HCT116 (cell line): ENCODE results near the gene ZEB2. TPM values are rescaled to one million over a fixed set of nuclear protein-coding genes. Genes with fewer than 3 reads are reported as not detected.

Source experiments
- ATAC-seq: fragments of 200-7000 bp; cut with Tn5 transposase; 2 replicates; pipeline ENCODE4 v1.9.1; 2020; ENCODE audit warnings: mild to moderate bottlenecking, moderate library complexity
- BruUV-seq: library from RNA; stranded (reverse); fragments of 400-500 nt; replicated peaks from 2 replicates; lab custom pipeline; 2021; lab: Mats Ljungman, UMichigan
- CTCF ChIA-PET: fragments of 300-600 bp; sonication (Branson Sonifier 250); formaldehyde crosslinking; loops from one replicate; lab custom pipeline; 2021; ENCODE audit warnings: antibody characterized with exemption; lab: Charles Lee
- POLR2A ChIA-PET: fragments of 300-600, 350-600 bp; sonication (Branson Sonifier 250); formaldehyde crosslinking; loops from one replicate; lab custom pipeline; 2021; ENCODE audit warnings: antibody characterized with exemption; lab: Charles Lee
- RAD21 ChIA-PET, 2 experiments: fragments of 300-600 bp; sonication (Branson Sonifier 250); formaldehyde crosslinking; loops; one replicate each; lab custom pipeline; 2023; ENCODE audit warnings: low total read pairs in 2 of 2; ENCODE audit not compliant: uncharacterized antibody in 2 of 2, unreplicated experiment in 2 of 2, low non-redundant PET in 1 of 2; lab: Charles Lee
- DNase-seq: peaks from one replicate; pipeline ENCODE4 v3.0.0-alpha.2; 2010; ENCODE audit warnings: low read depth, low spot score
- H2AFZ ChIP-seq: fragments of 200-600 bp; shearing (Covaris generic), sonication (generic); 2 replicates; pipeline ENCODE4 v1.6.1; 2017; ENCODE audit warnings: low read depth, mixed run types, mixed read lengths, antibody characterized with exemption, low read length; ENCODE audit not compliant: poor library complexity, severe bottlenecking
- H3K27ac ChIP-seq: 2 replicates; pipeline ENCODE4 v1.5.1; 2012; ENCODE audit warnings: low read depth, low read length
- H3K27me3 ChIP-seq: fragments of 200-600 bp; sonication (generic); 2 replicates; pipeline ENCODE4 v1.6.1; 2016; ENCODE audit warnings: mixed run types, low read length, mixed read lengths; ENCODE audit not compliant: insufficient read depth
- H3K36me3 ChIP-seq, 2 experiments: fragments of 200-500 bp in 1 of 2; fragments of 200-600 bp in 1 of 2; sonication (Bioruptor generic) in 1 of 2; sonication (generic) in 1 of 2; 2 replicates each; pipeline versions ENCODE4 v1.5.1 to v1.6.1; 2014 to 2016; ENCODE audit warnings: low read length in 2 of 2, inconsistent platforms in 1 of 2, mixed read lengths in 1 of 2, mixed run types in 1 of 2; ENCODE audit not compliant: insufficient read depth in 2 of 2, control insufficient read depth in 1 of 2
- H3K4me1 ChIP-seq, 2 experiments: fragments of 200-600 bp in 1 of 2; sonication (generic) in 1 of 2; 2 replicates each; pipeline versions ENCODE4 v1.5.1 to v1.6.1; 2012 to 2017; ENCODE audit warnings: low read length in 2 of 2, inconsistent platforms in 1 of 2, mild to moderate bottlenecking in 1 of 2, mixed read lengths in 1 of 2, mixed run types in 1 of 2, moderate library complexity in 1 of 2; ENCODE audit not compliant: insufficient read depth in 2 of 2, control insufficient read depth in 1 of 2
- H3K4me2 ChIP-seq: fragments of 200-600 bp; sonication (generic); 2 replicates; pipeline ENCODE4 v1.6.1; 2017; ENCODE audit warnings: mixed run types, low read length, mixed read lengths
- H3K4me3 ChIP-seq, 2 experiments: fragments of 200-600 bp in 1 of 2; sonication (generic) in 1 of 2; replicated peaks in 1 of 2; 2 replicates each; pipeline ENCODE4 v1.5.1; 2011 to 2016; ENCODE audit warnings: low read length in 2 of 2, control low read depth in 1 of 2, low read depth in 1 of 2, mild to moderate bottlenecking in 1 of 2, mixed read lengths in 1 of 2, mixed run types in 1 of 2
- H3K79me2 ChIP-seq: fragments of 200-600 bp; sonication (generic); 2 replicates; pipeline ENCODE4 v1.6.1; 2017; ENCODE audit warnings: mild to moderate bottlenecking, mixed run types, low read length, moderate library complexity, mixed read lengths; ENCODE audit not compliant: insufficient read depth
- H3K9ac ChIP-seq: fragments of 200-600 bp; sonication (generic); 2 replicates; pipeline ENCODE4 v1.6.1; 2016; ENCODE audit warnings: low read length, mixed read lengths
- H3K9me2 ChIP-seq: fragments of 200-600 bp; sonication (generic), shearing (Covaris generic); 2 replicates; pipeline ENCODE4 v1.6.1; 2017; ENCODE audit warnings: mixed run types, mild to moderate bottlenecking, moderate library complexity; ENCODE audit not compliant: insufficient read depth
- H3K9me3 ChIP-seq, 2 experiments: fragments of 200-500 bp in 1 of 2; fragments of 200-600 bp in 1 of 2; sonication (Bioruptor generic) in 1 of 2; sonication (generic) in 1 of 2; 2 replicates each; pipeline ENCODE4 v1.6.1; 2014 to 2017; ENCODE audit warnings: low read length in 2 of 2, mixed read lengths in 2 of 2, inconsistent platforms in 1 of 2, low read depth in 1 of 2, mild to moderate bottlenecking in 1 of 2, mixed run types in 1 of 2, moderate library complexity in 1 of 2; ENCODE audit not compliant: control insufficient read depth in 1 of 2, insufficient read depth in 1 of 2
- H4K20me1 ChIP-seq: fragments of 200-600 bp; sonication (generic), shearing (Covaris generic); 2 replicates; pipeline ENCODE4 v1.6.1; 2017; ENCODE audit warnings: mixed run types, mild to moderate bottlenecking, moderate library complexity; ENCODE audit not compliant: insufficient read depth
- ATF3 ChIP-seq: IDR thresholded peaks from 2 replicates; pipeline ENCODE4 v1.6.1; 2012
- CEBPB ChIP-seq: IDR thresholded peaks from 2 replicates; pipeline ENCODE4 v1.6.1; 2012; ENCODE audit warnings: low read depth
- EGR1 ChIP-seq: IDR thresholded peaks from 2 replicates; pipeline ENCODE4 v1.6.1; 2012; ENCODE audit warnings: low read depth
- ELF1 ChIP-seq: IDR thresholded peaks from 2 replicates; pipeline ENCODE4 v1.6.1; 2012; ENCODE audit warnings: low read depth, borderline replicate concordance
- EZH2 ChIP-seq: fragments of 200-600 bp; sonication (generic); IDR thresholded peaks from 2 replicates; pipeline ENCODE4 v1.6.1; 2017; ENCODE audit warnings: antibody characterized with exemption, mixed run types
- EZH2phosphoT487 ChIP-seq: fragments of 200-600 bp; IDR thresholded peaks from 2 replicates; pipeline ENCODE4 v1.6.1; 2018; ENCODE audit warnings: antibody characterized with exemption, borderline replicate concordance
- POLR2A ChIP-seq: IDR thresholded peaks from 2 replicates; pipeline ENCODE4 v1.7.0; 2011; ENCODE audit warnings: borderline replicate concordance; ENCODE audit not compliant: insufficient read depth, insufficient read length; ENCODE audit errors: extremely low read depth
- POLR2AphosphoS5 ChIP-seq: IDR thresholded peaks from 2 replicates; pipeline ENCODE4 v1.6.1; 2011; ENCODE audit warnings: mild to moderate bottlenecking, low read depth, low read length, moderate library complexity
- SP1 ChIP-seq: IDR thresholded peaks from 2 replicates; pipeline ENCODE4 v1.6.1; 2012; ENCODE audit warnings: low read depth
- TCF7L2 ChIP-seq: IDR thresholded peaks from 2 replicates; pipeline ENCODE4 v1.7.0; 2011; ENCODE audit warnings: borderline replicate concordance, inconsistent platforms; ENCODE audit not compliant: insufficient read depth, insufficient read length; ENCODE audit errors: extremely low read depth
- ZNF274 ChIP-seq: fragments of 200-500 bp; sonication (Bioruptor generic); IDR thresholded peaks from 2 replicates; pipeline ENCODE4 v1.6.1; 2014; ENCODE audit warnings: mild to moderate bottlenecking, low read depth, low read length, inconsistent platforms
- intact Hi-C: fragments of 100-400 bp; cut with micrococcal nuclease; formaldehyde crosslinking; loops from 2 replicates; pipeline ENCODE4 v1.10.0; 2022
- total RNA-seq: library from RNA; stranded (reverse); gene quantifications from one replicate; pipeline ENCODE4 v1.2.1, GENCODE V29; 2021; ENCODE audit not compliant: unreplicated experiment
- TF ChIP-seq, protein P1 (sequence below): IDR thresholded peaks from 2 replicates; pipeline ENCODE4 v1.6.1; 2011; ENCODE audit warnings: mild to moderate bottlenecking, low read length, moderate library complexity; ENCODE audit not compliant: insufficient replicate concordance; ENCODE audit errors: extremely low read depth
- TF ChIP-seq, protein P2 (sequence below): IDR thresholded peaks from 2 replicates; pipeline ENCODE4 v1.6.1; 2012; ENCODE audit warnings: low read depth
- TF ChIP-seq, protein P3 (sequence below): IDR thresholded peaks from 2 replicates; pipeline ENCODE4 v1.6.1; 2012

ZEB2 gene
- total RNA-seq, 1 experiment from 2014 or later, result 0.81 TPM

DNA sequence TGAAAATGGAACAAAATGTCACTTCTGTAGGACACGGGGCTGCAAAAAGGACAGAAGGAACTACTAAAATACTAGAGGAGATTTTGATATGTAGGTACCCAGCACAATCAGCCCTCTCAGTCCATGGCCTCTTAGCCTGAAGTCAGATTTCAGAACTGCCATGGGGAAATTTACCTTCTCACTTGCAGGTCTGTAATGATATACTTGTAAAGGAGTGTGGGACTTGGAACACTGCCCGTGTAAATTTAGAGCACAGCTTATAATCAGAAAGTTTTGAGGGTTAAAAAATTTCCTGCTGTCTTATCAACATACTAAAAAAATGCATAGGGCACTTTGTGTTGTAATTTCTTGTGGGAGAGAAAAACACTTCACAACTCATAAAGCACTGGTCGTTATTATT lies 60.6 kb downstream of the ZEB2 start:
- TF ChIP-seq POLR2AphosphoS5 (no peak), EZH2 (no peak), POLR2A (no peak), TCF7L2 (no peak), CEBPB (no peak), ELF1 (no peak), ATF3 (no peak), EZH2phosphoT487 (no peak), EGR1 (no peak), SP1 (no peak), ZNF274 (no peak)
- TF ChIP-seq, protein P1, sequence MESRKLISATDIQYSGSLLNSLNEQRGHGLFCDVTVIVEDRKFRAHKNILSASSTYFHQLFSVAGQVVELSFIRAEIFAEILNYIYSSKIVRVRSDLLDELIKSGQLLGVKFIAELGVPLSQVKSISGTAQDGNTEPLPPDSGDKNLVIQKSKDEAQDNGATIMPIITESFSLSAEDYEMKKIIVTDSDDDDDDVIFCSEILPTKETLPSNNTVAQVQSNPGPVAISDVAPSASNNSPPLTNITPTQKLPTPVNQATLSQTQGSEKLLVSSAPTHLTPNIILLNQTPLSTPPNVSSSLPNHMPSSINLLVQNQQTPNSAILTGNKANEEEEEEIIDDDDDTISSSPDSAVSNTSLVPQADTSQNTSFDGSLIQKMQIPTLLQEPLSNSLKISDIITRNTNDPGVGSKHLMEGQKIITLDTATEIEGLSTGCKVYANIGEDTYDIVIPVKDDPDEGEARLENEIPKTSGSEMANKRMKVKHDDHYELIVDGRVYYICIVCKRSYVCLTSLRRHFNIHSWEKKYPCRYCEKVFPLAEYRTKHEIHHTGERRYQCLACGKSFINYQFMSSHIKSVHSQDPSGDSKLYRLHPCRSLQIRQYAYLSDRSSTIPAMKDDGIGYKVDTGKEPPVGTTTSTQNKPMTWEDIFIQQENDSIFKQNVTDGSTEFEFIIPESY, result no peak
- TF ChIP-seq, protein P2, sequence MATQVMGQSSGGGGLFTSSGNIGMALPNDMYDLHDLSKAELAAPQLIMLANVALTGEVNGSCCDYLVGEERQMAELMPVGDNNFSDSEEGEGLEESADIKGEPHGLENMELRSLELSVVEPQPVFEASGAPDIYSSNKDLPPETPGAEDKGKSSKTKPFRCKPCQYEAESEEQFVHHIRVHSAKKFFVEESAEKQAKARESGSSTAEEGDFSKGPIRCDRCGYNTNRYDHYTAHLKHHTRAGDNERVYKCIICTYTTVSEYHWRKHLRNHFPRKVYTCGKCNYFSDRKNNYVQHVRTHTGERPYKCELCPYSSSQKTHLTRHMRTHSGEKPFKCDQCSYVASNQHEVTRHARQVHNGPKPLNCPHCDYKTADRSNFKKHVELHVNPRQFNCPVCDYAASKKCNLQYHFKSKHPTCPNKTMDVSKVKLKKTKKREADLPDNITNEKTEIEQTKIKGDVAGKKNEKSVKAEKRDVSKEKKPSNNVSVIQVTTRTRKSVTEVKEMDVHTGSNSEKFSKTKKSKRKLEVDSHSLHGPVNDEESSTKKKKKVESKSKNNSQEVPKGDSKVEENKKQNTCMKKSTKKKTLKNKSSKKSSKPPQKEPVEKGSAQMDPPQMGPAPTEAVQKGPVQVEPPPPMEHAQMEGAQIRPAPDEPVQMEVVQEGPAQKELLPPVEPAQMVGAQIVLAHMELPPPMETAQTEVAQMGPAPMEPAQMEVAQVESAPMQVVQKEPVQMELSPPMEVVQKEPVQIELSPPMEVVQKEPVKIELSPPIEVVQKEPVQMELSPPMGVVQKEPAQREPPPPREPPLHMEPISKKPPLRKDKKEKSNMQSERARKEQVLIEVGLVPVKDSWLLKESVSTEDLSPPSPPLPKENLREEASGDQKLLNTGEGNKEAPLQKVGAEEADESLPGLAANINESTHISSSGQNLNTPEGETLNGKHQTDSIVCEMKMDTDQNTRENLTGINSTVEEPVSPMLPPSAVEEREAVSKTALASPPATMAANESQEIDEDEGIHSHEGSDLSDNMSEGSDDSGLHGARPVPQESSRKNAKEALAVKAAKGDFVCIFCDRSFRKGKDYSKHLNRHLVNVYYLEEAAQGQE, result no peak
- TF ChIP-seq, protein P3, sequence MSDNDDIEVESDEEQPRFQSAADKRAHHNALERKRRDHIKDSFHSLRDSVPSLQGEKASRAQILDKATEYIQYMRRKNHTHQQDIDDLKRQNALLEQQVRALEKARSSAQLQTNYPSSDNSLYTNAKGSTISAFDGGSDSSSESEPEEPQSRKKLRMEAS, result no peak
- TF ChIP-seq, all 23 proteins: peak for 0
- Histone ChIP-seq H3K27me3 (no peaks in the 10 kb centered on the region), H3K79me2 (no peaks in the 10 kb centered on the region), H3K4me3 (no peak overlapping the region), H4K20me1 (no peaks in the 10 kb centered on the region), H3K4me1 (no peaks in the 10 kb centered on the region), H3K27ac (no peak overlapping the region), H3K9me2 (no peaks in the 10 kb centered on the region), H3K4me2 (no peak overlapping the region), H2AFZ (no peak overlapping the region), H3K9me3 (no peaks in the 10 kb centered on the region), H3K36me3 (no peaks in the 10 kb centered on the region), H3K9ac (no peak overlapping the region)
- ATAC-seq, result no peak
- ChIA-PET RAD21 (no interaction called here), POLR2A (no interaction called here), CTCF (interaction anchor here (1.2 kb wide), 1 partner anchor 10 kb away, joined by 4 read pairs; no protein-coding TSS in a partner anchor)
- intact Hi-C loops, result no loop called here
- no peak for DNase-seq
- no TSS peak for BruUV-seq
